ENCODE measurements around the gene FREY1.

- no peak for TF ChIP-seq CTCF (IDR thresholded peaks at IDR 0.05)
- no peak for TF ChIP-seq POLR2AphosphoS5 (IDR thresholded peaks at IDR 0.05)
- no peak for TF ChIP-seq POLR2A (IDR thresholded peaks at IDR 0.05)
Observed at GRCh38 chr11:45896422-45896984, 10.6 kb downstream of the FREY1 start.

All from stomach (tissue), 4 donors.